K562 (cell line): ENCODE data around the gene ZER1. TPM values are rescaled to one million over a fixed set of nuclear protein-coding genes. Genes with fewer than 3 reads are reported as not detected.

ENCODE experiments used
- CHD1 ChIP-seq: fragments of 200-600 bp; sonication (generic); IDR thresholded peaks from one replicate; pipeline ENCODE4 v1.6.1; 2012; ENCODE audit warnings: mild to moderate bottlenecking, moderate library complexity, low read length, inconsistent platforms
- CREB3L1 ChIP-seq: fragments of 450-650 bp; IDR thresholded peaks from 2 replicates; pipeline ENCODE4 v1.6.1; 2014; ENCODE audit warnings: low read depth, mild to moderate bottlenecking, moderate library complexity, borderline replicate concordance
- CREB5 ChIP-seq: fragments of 250-450 bp; sonication (Bioruptor Pico); IDR thresholded peaks from 2 replicates; pipeline ENCODE4 v1.5.0; 2020; ENCODE audit warnings: mild to moderate bottlenecking
- CXXC5 ChIP-seq: fragments of 250-450 bp; sonication (Bioruptor Pico); IDR thresholded peaks from 2 replicates; pipeline ENCODE4 v1.8.0; 2022; ENCODE audit warnings: inconsistent platforms, mild to moderate bottlenecking, moderate library complexity
- DDX20 ChIP-seq: fragments of 450-650 bp; IDR thresholded peaks from 2 replicates; pipeline ENCODE4 v1.6.1; 2016; ENCODE audit warnings: missing genetic modification characterization, low read depth, mild to moderate bottlenecking, missing compliant biosample characterization, moderate library complexity
- DMBX1 ChIP-seq: fragments of 250-450 bp; sonication (Bioruptor Pico); IDR thresholded peaks from 2 replicates; pipeline ENCODE4 v1.8.0; 2022; ENCODE audit warnings: inconsistent platforms, mild to moderate bottlenecking, moderate library complexity, borderline replicate concordance
- FOXK2 ChIP-seq, 2 experiments: fragments of 450-650 bp; IDR thresholded peaks in 1 of 2; conservative IDR thresholded peaks in 1 of 2; 2 replicates each; pipeline ENCODE4 v1.6.1; 2016; ENCODE audit warnings: low read depth in 2 of 2, mild to moderate bottlenecking in 1 of 2
- MECOM ChIP-seq: fragments of 250-450 bp; sonication (Bioruptor Pico); IDR thresholded peaks from 2 replicates; pipeline ENCODE4 v1.8.0; 2022; ENCODE audit warnings: inconsistent platforms
- RFX5 ChIP-seq: IDR thresholded peaks from 2 replicates; pipeline ENCODE4 v1.6.1; 2011; ENCODE audit warnings: low read depth, mild to moderate bottlenecking, improper control_type of control experiment, low read length
- RNF219 ChIP-seq: fragments of 250-450 bp; sonication (Bioruptor Pico); IDR thresholded peaks from 2 replicates; pipeline ENCODE4 v1.5.0; 2022; ENCODE audit warnings: mild to moderate bottlenecking
- SRSF7 ChIP-seq: fragments of 200-400 bp; formaldehyde crosslinking; optimal IDR thresholded peaks from 2 replicates; pipeline ENCODE3; 2017; ENCODE audit warnings: mild to moderate bottlenecking, low read depth, low read length
- THAP7 ChIP-seq: fragments of 250-450 bp; sonication (Bioruptor Pico); IDR thresholded peaks from 2 replicates; pipeline ENCODE4 v1.5.0; 2021
- ZBTB43 ChIP-seq: sonication (generic); formaldehyde crosslinking; IDR thresholded peaks from 2 replicates; pipeline ENCODE4 v1.8.0; 2023; ENCODE audit warnings: mild to moderate bottlenecking, missing genetic modification reagents
- ZNF140 ChIP-seq: fragments of 250-450 bp; sonication (Bioruptor Pico); IDR thresholded peaks from 2 replicates; pipeline ENCODE4 v1.8.0; 2021; ENCODE audit warnings: moderate library complexity, mild to moderate bottlenecking, inconsistent platforms
- ZNF311 ChIP-seq: fragments of 250-450 bp; sonication (Bioruptor Pico); IDR thresholded peaks from 2 replicates; pipeline ENCODE4 v1.4.0; 2020; ENCODE audit warnings: mild to moderate bottlenecking, moderate library complexity
- ZNF324 ChIP-seq: fragments of 250-450 bp; sonication (Bioruptor Pico); IDR thresholded peaks from 2 replicates; pipeline ENCODE4 v1.4.0; 2020; ENCODE audit warnings: mild to moderate bottlenecking
- ZNF740 ChIP-seq, 3 experiments: fragments of 200-800 bp in 1 of 3; sonication (Bioruptor generic) in 1 of 3; sonication (generic) in 1 of 3; formaldehyde crosslinking in 1 of 3; IDR thresholded peaks; 2 replicates each; pipeline versions ENCODE4 v1.6.1 to v1.8.0; 2016 to 2022; ENCODE audit warnings: mild to moderate bottlenecking in 2 of 3, missing compliant biosample characterization in 2 of 3, missing genetic modification characterization in 2 of 3, missing genetic modification reagents in 1 of 3
- ZSCAN32 ChIP-seq: fragments of 450-650 bp; formaldehyde crosslinking; IDR thresholded peaks from 2 replicates; pipeline ENCODE4 v1.4.0; 2020; ENCODE audit warnings: mild to moderate bottlenecking, moderate library complexity
- polyA plus RNA-seq, 8 experiments: library from polyadenylated mRNA; depleted of rRNA in 4 of 8; stranded (reverse) in 5 of 8; unstranded in 3 of 8; fragments of >200 nt; fragmentation: Nextera tagmentation in 2 of 8; fragmentation: Illumina TruSeq in 1 of 8; extraction: Ambion mirVana in 2 of 8; extraction: Trizol in 1 of 8; gene quantifications; 2 replicates each; pipeline versions ENCODE4 v1.2.1 to v1.2.3, GENCODE V29; 2011 to 2014; ENCODE audit warnings: inconsistent platforms in 1 of 8, missing spikeins in 1 of 8
- total RNA-seq, 7 experiments: library from RNA; depleted of rRNA in 6 of 7; stranded (reverse); fragments of >200 nt in 6 of 7; fragmentation: Illumina TruSeq in 2 of 7; extraction: Trizol in 2 of 7; gene quantifications; 2 replicates each; pipeline versions ENCODE4 v1.2.1 to v1.2.3, GENCODE V29; 2011 to 2021; ENCODE audit warnings: low replicate concordance in 1 of 7

The ZER1 gene
- total and polyA plus RNA-seq, 9 of the 15 experiments (the other 6 are each of a cell fraction or from before 2014, with no cell fraction given): 0.07 to 10.7 (median 6.2) TPM

GRCh38 chr9:128771745-128772519, at the start of gene ZER1 (continued):
- TF ChIP-seq RNF219 (no peak), THAP7 (CRISPR knock-in tag) (0 out of 2 replicates have a peak, but pooled peaks have one; percentile 57), ZSCAN32 (CRISPR knock-in tag) (no peak), FOXK2 (conservative IDR thresholded peaks at IDR 0.05 in 1 of 2, IDR thresholded peaks at IDR 0.05 in 1 of 2; ENCODE audit: low read depth in 2 of 2) (peak; percentile 92 to 95), ZNF311 (CRISPR knock-in tag) (no peak), ZNF140 (CRISPR knock-in tag) (no peak), MECOM (CRISPR knock-in tag) (no peak), CREB5 (CRISPR knock-in tag) (no peak), RFX5 (no peak; the same call in 1 of the 2 replicates), CHD1 (no peak), CREB3L1 (peak; percentile 64; the same call in 1 of the 2 replicates), CXXC5 (CRISPR knock-in tag) (peak; percentile 98), DDX20 (no peak), ZBTB43 (CRISPR knock-in tag) (0 out of 2 replicates have a peak, but pooled peaks have one; percentile 55), SRSF7 (no peak), ZNF740 (CRISPR knock-in tag; IDR thresholded peaks at IDR 0.05) (peak; percentile 99), ZNF740 (tag; IDR thresholded peaks at IDR 0.05) (peak in 1 of 2 experiments; percentile 97; a peak in 2 of 4 replicates), DMBX1 (CRISPR knock-in tag) (no peak), ZNF324 (no peak)
